GOT3 (cell line): Measurements from ENCODE around the gene KRT86.

Source experiments
- DNase-seq: peaks from one replicate; lab custom pipeline; 2025; ENCODE audit warnings: mixed read lengths; lab: John Stamatoyannopoulos, UW

Gene KRT86

DNA sequence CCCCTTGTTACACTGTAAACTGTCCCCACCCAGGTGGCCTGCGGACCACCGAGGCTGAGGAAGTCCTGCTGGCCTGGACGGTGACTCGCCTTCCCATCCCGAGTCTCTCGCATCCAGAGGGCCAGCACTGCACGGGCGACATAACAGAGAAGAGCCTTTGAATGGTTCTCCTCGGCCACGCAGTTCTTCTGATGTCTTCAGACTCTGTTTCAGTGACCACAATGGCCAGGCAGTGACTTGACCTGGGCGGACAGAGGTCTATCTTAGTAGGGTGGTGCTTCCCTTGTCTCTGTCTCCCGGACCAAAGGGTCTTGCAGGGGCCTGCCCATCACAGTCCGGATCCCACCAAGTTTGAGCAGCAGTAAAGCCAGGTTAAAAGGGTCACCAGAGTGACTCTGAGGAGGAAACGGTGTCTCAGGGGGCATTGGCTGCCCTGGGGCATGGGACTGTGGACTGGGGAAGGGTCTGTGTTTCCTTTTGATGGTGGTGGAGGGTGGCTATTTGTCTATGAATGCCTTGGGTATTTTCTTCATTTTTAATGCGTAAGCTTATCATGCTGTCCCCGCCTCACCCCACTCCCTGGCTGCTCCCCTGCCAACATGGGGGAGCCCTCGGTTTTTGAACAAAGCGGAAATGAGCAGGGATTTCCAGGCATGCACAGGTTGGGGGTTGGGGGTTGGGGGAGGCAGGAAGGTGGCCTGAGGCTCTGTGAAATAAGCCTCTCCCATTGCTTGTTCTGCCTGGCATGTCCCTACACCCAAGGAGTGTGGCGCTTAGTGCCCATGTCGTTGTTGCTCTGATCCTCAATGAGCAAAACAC is 82.5 kb downstream of the KRT86 start:
- DNase-seq = no peak
